Measurements from ENCODE around the gene FRMD4B.
"Not testable (repeated sequence)": the region's sequence is repeated elsewhere in the genome, so short reads cannot be mapped to it uniquely, and the experiment has no call there.

FRMD4B gene

GRCh38 chr3:69359916-69360315 lies 26.0 kb downstream of the FRMD4B start:
- no peak for DNase-seq

DNA sequence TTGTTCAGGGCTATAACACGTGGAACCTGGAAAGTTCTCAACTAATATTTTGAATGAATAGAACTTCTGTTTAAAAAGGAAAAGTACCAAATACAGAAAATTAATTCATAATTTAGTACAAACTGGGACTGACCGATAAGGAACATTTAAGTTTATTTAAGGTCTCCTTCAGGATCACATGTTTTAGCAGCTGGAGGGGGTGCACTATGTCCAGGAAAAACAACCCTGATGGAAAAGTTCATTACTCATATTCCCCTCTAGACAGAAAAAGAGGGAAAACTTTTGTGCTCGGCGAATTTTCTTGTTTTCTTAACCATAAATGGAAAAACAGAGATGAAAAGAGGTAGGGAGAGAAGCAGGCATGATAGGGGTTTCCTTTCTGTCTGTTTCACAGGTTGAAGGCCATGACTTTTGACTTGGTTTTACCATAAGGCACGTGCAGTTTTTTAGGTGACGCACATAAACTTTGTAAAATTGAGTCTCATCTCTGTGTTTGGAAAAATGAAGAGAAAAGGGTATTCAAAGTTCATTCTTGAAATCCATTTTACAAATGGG lies 26.5 kb downstream of the FRMD4B start:
- DNase-seq, result no peak

DNA sequence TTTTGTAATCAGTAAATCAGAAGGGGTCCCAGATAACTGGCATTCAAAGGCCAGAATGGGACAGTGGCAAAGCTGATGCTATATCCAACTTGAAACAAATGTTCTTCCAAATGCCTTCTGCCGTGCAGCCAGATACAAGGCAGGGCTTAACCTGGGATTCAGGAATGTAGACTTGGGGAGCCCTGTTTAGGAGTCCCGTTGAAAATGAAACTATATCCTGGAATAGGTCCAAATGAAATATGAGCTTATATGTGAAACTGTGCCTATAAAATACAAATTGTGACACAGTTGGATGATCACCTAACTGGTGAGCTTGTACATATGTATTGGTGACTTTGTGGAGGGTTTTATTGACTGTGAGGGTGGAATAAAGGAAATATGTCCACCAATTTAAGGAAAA lies 28.7 kb downstream of the FRMD4B start:
- no peak for DNase-seq

DNA sequence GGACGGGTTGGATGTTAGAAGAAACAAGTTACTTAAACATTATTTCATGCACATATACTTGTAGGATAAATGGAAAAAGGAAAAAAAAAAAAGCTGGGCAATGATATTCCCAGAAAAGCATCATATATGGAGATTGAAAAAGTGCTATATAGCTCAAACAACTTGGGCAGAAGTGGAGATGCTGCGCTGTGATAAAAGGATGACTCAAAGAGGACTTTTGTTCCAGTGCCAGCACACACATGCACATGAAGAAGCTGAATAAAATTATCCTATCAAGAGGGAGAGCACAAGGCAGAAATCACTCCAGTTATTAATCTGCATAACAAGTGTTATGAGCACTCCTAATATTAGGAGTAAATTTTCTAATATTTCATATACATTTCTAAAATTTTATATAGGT lies 30.9 kb downstream of the FRMD4B start:
- no peak for DNase-seq

- DNase-seq, result no peak
Observed at GRCh38 chr3:69353503-69353902, 32.4 kb downstream of the FRMD4B start.

DNA sequence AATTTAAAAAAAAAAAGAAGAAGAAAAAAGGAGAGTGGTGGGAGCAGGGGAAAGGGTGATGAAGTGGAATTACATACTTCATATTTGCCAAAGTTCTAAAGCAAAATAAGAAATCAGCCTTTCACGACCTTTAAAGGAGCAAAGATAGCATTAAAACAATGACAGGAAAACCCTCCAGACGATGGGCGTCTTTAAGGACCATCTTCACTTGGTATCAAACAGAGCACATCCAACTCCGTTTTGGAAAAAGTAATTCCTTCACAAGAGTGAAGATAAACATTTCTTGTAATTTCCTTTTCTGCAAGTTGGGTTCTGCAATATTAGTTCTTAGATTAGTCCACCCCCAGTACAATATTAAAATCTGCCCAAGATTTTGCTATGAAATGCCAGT lies 32.8 kb downstream of the FRMD4B start:
- no peak for DNase-seq

GRCh38 chr3:69352305-69353087 lies 33.4 kb downstream of the FRMD4B start:
- no peak for DNase-seq

DNA sequence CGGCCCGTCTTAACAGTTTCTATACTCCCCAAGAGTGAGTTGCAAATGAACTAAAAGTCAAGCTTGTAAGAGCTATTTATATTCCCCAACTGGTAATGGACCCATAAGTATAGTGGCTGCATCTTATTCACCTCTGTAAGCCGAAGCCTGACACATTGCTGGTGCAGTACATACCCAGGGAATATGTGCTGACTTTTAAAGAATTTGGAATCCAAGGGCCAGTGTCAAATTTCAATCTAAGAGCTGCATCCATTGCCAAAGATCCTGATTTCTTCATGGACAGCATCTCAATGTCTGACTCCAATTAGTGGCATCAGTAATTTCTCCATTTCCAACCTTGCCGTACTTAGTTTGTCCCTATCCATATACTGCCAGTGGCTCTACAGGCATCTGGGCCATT lies 42.0 kb downstream of the FRMD4B start:
- no peak for DNase-seq

DNA sequence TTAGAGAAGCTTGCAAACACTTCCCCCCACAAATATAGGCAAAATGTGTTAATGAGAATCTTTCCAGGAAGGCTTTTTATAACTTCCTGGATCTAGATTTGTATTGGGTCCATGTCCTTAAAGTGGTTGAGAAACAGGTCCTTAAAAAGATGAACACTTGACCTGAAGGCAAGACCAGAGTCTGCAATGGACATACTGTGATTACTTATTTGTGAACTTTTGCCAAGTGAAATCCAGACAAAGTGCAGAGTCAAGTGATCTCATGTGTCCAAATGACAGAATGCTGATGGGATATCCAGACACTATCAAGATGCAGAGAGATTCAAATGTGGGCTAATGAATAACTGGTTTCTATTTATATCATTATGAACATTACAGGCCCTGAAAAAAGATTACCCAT lies 43.8 kb downstream of the FRMD4B start:
- DNase-seq, result no peak

GRCh38 chr3:69339760-69340159 lies 46.1 kb downstream of the FRMD4B start:
- no peak for DNase-seq

DNA sequence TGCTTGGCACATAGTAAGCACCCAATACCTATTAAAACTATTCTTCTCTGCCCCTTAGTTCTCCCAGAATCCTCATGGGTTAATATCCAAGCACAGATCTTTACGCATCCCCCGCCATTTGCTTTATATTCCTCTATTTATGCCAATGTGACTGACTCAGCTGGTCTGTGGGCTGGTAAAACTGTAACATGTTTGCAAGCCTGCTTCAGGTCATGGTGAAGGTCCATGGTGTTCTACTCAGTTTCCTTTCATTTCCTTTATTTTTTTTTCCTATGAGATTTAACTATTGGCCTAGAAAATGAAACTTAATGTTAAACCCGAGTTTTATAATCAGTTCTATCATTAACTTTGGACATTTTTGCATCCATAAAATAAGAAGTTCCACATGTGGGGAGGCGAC lies 47.0 kb downstream of the FRMD4B start:
- DNase-seq, result no peak

DNA sequence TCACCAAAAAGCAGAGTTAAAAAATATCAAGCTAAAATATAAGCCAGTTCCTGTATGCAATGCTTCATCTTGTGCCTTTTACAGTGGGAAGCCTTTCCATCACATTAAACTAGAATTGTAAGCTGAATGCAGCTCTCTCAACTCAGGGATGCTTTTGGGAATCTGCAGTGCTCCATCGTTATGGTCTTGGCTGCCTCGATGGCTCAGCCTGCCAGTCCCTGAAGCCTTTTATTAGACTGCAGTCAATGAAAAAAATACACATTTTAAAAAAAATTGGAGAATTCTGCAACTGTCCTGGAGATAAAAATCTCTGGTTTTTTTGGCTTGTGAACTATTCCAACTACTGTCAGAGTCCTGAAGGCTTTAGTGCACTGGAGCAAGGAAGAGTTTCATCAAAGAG lies 53.0 kb downstream of the FRMD4B start:
- DNase-seq, result no peak

DNA sequence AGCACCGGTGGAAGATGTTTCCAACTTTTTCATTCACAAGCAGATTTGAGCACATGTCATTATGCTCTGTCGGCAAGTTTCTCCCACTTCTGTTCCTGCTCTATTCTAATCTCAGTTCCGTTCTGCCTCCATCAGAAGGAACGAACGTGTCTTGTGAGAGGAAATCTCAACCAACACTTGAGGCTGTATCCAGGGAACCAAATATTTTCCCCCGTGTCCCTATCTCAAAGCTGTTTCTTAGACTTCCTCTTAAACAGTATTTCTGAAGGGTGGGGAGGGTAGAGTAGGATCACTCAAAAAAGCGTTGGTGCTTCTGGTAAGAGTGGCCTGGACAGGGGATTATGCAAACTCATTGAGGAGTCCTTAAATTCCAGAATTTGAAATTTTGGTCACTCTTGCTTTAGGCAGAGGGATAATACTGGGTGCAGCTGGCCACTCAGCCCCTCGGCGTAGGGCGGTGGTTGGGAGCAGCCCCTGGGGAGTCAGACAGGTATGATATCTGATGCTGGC lies 54.9 kb downstream of the FRMD4B start:
- no peak for DNase-seq

DNA sequence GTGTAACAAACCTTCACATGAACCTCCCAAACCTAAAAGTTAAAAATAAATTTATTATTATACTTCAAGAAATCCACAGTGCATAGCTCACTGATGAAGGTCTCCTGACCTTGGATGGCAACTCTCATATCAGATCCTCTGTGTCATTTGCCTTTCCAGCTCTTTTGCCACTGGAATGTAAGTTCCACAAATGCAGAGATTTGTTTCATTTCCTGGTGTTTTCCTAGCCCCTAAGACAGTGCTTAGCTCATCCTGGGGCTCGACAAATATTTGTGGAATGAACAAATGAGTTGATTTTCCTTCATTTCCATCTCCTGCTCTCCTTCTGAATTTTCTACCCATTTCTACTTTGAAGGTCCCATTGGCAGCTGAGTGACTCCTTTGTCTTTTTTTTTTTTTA lies 56.0 kb downstream of the FRMD4B start:
- DNase-seq, result no peak

DNA sequence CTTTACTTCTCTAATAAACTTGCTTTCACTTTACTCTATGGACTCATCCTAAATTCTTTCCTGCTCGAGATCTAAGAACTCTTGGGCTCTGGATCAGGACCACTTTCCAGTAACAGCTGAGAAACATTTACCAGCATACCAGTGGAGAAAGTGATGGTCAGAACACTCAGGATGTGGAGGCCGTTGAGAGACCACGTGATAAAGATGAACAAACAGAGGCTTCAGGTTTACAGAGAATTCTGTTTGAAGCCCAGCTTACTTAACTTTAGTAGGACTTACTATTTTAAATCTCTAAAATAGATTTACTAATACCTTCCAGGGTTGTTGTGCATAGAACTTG lies 57.0 kb downstream of the FRMD4B start:
- no peak for DNase-seq

GRCh38 chr3:69328103-69328962 lies 57.6 kb downstream of the FRMD4B start:
- DNase-seq, result no peak

DNA sequence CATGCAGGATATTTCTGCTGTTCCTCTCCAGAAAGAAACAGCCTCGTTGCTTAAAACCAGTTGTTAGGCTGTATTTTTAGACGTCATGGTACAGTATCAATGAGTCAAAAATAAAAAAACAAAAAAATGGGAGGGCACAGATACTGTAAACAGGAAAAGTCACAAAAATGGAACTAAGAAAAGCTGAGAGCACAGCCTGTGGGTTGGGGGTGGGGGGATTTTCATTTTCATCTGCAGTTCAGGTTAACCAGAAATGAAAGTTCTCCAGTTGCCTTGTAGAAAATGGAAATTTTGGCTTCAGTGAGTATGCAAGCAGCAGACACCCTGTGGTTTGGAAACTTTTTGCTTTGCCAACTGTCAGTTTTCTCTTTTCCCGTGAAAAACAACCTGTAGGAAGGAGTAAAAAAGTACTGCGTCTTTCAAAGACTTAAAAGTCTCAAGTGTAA lies 59.0 kb downstream of the FRMD4B start:
- DNase-seq, result no peak

DNA sequence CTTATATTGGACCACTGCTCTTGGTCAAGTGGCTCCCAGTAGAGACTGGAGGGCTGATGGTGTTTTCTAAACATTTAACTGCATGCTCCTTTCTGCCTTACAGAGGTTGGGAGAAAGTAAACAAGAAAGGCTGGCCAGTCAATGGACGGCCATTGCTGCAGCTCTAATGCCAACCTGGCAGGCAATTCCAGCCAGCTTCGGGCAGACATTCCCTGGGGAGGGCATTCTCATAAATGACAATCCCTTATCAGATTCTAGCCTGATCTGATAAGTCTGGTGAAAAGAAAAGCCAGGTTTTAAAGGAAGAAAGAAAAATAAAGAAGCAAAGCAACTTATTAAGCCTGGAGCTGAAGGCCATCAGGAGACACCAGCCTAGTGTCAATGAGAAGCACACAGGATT lies 60.7 kb downstream of the FRMD4B start:
- no peak for DNase-seq

- DNase-seq, result no peak
Observed at GRCh38 chr3:69324362-69325025, 61.4 kb downstream of the FRMD4B start.

GRCh38 chr3:69323941-69324340 lies 61.9 kb downstream of the FRMD4B start:
- DNase-seq, result no peak

DNA sequence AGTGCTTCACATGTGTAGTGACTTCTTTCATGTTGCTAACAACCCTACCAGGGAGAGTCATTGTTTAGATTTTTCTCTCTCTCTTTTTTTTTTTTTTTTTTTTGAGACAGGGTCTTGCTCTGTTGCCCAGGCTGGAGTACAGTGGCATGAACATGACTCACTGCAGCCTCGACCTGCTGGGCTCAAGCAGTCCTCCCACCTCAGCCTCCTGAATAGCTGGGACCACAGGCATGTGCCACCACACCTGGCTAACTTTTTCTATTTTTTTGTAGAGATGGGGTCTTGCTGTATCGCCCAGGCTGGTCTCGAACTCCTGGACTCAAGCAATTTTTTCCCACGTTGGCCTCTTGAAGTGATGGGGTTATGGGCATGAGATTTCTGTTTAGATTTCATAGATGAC lies 63.4 kb downstream of the FRMD4B start:
- not testable (repeated sequence) for DNase-seq

- DNase-seq, result no peak
Observed at GRCh38 chr3:69322158-69322509, 63.8 kb downstream of the FRMD4B start.

Data from activated CD8-positive, alpha-beta memory T cell treated with anti-CD3 and anti-CD28 coated beads for 24 hours (primary cell).